CD4-positive, alpha-beta T cell treated with Interferon alpha-2 for 1 hour (primary cell): ENCODE measurements around the gene C6orf89.
A peak's percentile ranks its signal among the peaks of the same experiment; 100 is the strongest.

Experiments
- DNase-seq, 2 donors: peaks; one replicate each; pipeline ENCODE4 v3.0.0-alpha.2; 2020 to 2022

Gene C6orf89, protein sequence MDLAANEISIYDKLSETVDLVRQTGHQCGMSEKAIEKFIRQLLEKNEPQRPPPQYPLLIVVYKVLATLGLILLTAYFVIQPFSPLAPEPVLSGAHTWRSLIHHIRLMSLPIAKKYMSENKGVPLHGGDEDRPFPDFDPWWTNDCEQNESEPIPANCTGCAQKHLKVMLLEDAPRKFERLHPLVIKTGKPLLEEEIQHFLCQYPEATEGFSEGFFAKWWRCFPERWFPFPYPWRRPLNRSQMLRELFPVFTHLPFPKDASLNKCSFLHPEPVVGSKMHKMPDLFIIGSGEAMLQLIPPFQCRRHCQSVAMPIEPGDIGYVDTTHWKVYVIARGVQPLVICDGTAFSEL

DNA sequence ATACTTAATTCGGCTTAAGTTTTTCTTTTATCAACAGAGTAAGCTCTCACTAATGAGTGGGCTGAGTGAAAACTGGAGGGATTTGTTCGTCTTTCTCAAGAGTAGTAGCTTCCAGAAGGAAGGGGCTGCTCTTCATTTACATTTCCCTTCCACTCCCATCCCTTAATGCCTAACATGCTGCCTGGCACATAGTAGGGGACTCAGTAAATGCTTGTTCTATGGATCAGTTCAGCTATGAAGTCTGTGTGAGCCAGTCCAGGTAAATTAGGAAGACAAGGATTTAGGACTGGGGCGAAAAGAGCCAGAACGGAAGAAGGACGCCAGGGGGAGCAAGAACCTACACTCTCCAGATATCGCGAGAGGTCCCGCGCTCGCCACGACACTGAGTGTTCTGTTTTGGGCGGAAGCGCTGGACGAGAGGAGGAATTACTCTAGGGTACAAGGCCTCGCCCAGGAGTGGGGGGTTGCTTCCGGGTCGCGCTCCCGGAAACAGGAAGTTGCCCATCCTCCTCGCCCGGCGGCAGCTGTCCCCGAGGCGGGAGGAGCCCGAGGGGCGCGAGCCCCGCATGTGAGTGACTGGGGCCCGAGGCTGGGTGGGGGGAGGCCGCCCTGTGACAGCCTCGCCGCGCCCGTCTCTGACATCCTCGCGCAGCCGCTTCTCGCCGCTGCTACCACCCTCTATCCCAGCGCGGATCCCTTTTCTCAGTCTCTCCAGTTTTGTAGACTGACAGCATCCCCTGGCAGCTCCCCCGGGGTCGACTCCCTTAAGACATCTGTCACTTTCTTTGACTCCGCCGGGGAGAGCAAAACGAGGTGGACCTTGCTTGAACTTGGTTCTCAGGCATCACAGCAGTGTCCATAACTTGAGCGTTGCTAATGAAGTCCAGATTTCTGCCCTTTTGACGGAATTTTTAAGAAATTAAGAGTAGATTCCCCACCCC is at the start of gene C6orf89:
C6orf89 (plus strand) TSS at position 492 of the 941 bp plus-strand sequence. CDS start 13,493 bp downstream, outside the sequence.
- peak; percentile 97 to 98 for DNase-seq

DNA sequence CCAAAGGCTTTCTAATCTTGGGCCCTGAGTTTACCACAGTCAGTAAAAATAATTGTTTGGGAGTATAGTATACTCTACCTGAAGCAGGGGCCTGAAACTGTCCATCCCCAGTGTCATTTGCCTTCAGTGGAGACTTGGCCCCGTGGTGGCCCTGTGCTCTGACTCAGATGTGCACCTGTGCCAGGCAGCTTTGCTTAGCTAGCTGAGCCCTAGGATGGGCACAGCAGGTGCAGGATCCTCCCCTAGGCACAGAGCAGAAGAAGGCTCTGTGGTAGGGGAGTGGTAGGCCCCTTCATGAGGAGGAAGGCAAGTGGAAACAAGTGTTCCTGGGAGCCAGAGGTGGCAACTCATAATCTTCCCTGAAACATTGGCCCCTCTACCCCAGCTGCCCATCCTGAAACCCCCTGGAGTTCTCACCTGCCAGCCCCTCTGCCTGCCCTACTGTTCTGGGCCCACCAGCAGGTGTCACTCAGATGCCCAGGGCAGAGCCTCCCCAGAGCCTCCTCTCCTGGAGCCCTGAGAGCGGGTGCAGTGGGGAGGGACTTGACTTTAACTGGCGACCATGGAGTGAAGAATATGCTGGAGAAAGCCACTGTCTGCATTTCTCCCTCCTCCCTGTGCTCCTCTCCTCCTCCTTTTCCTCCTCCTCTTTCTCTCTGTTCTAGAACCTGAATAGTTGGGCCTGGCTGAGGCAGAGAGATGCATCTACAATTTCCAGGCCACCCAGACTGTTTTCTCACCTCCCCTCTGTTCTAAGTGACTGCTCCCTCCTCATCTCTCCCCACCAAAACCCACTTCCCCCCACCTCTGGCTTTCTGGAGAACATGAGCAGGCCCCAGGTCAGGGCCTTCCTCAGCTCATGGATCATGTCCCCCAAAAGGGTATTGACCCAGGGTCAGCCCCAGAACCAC is 49.4 kb upstream of the C6orf89 start:
- no peak for DNase-seq

DNA sequence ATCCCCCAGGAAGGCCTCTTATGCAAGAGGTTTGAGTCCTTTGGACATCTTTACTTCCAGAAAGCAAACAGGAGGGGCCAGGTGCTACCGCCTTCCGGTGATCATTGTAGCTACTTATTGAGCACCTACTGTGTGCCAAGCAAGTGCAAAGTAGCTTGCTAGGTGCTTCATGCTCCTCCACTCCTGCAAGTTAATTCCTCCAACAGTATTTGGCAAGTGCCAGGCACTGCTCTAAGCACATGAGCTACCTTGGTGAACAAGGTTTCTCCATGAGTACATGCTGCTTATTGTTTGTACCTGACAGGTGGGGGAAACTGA is 48.8 kb upstream of the C6orf89 start:
- no peak for DNase-seq

DNA sequence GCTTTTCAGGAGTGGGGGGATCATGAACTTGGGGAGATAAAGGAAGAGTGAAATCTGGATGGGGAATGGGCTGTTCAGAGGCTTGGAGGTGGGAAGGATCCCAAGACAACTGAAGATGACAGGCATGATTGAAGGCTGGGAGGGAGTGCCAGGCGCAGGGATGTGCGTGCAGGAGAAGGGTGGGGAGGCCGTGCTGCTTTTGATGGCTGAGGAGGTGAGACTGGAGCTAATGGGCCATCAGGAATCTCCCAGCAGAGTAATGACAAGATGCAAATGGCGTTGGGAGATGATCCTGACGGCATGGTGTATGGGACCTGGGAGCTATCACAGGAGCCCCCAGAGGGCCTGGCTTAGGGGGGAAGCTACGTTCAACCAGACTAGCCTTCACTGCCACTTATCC is 48.1 kb upstream of the C6orf89 start:
- no peak for DNase-seq

DNA sequence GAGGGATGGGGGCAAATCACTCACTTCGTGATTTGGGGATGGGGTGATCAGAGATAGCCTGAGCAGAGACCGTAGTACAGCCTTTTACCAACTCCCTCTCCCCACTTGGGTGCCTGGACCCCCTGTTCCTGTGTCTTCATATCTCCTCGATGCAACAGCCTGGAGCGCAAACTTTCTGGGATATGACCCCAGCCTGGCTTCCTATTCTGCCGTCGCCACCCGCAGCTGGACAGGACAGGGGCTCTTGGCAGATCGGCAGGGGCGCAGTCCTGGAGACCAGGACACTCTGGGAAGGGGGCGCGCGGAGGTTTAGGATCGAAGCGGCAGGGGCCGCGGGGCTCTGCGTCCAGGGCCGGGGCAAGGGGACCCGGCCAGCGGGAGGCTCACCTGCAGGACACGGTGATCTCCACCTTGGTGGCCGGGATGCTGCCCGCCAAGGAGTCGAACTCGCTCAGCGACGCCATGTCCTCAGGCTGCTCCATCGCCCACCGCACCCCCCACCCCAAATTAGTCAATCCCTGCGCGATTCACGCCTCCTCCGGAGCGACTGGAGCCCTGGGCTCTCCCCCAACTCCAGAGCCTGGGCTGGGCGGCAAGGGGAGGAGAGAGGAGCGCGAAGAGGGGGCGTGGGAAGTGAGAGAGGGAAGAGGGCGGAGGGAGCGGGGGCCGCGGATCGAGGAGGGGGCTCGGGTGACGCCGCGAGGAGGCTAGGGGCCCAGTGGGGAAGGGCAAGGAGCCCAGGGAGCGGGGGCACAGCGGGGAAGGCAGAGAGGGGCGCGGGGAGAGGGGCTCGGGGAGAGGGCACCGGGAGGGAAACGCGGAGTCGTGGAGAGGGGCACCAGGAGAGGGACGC is 46.6 kb upstream of the C6orf89 start, which contains the start of gene CPNE5:
CPNE5 (minus strand) TSS at position 549 of the 853 bp plus-strand sequence; CDS start at position 482, 67 bp downstream.
- DNase-seq, result no peak

DNA sequence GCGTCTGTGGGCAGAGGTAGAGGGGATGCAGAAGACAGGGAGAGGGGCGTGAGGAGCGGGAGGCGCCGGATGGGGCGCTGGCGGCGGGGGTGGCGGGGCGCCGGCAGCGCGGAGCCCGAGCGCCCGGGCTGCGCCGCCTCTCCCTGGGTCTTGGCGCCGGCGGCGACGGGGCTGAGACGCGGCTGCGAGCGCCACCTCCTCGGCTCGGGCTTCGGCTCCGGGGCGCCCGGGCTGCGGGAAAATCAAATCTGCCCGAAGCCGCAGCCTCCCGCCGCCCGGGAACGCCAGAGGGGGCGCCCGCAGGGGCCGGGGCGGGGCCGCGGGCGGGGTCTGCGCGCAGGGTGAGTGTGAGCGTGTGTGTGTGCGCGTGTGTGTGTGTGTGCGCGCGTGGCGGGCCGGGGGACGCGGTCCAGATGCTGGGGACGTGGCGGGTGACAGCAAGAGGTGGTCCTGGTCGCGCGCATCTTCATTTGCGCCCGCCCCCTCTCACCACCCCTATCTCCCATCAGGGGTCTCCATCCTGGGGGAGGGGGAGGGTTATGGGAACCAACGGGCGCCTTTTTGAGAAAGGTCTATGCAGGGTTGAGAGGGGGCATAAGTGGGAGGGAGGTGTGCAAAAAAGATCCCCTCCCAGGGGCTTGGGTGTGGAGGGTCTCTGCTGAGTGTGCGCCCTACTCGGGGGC is 45.9 kb upstream of the C6orf89 start:
- DNase-seq, result peak; percentile 25 to 57

DNA sequence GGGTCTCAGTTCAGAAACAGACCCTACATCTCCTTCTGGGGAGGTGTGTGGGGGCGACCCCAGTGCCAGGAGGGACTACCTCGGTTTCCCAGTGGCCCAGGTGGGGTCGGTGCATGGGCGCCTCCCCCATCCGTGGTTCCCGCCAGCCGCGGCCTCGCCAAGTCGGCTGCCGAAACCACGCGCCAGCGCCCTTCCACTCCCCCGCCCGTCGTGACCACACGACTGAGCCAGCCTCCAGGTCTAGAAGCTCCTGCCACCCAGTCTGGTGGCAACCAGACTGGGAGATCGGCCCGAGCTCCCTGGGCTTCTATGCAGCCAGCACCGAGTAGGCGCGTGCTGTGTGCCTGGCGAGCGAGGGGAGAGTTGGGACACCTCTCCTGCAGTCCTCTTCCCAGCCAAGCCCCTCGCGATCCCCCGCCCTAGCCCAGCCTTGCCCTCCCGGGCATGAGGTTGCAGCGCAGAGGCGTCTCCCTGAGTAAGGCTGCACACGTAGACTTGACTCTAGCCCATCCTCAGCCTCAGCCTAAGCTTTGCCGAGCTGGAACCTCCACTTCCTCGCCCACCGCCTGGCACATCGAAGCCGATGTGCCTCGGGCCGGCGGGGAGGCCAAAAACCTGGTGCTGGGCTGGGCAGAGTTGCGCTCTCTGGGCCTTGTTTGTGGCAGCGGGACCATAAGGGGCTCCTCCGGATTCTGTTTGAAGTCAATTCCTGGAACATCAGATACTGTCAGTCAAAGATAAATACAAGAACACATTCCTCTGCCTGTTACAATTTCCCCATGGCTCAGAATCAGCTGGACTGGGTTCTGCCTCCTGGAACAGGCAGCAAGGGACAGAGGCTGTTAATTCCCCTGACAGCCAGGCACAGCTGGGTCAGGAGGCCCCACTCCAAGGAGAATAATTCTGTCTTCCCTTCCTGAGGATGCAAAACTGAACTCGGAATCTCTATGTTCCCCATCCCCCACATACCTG is 45.0 kb upstream of the C6orf89 start:
- peak in 1 of 2 donors; percentile 39 for DNase-seq

DNA sequence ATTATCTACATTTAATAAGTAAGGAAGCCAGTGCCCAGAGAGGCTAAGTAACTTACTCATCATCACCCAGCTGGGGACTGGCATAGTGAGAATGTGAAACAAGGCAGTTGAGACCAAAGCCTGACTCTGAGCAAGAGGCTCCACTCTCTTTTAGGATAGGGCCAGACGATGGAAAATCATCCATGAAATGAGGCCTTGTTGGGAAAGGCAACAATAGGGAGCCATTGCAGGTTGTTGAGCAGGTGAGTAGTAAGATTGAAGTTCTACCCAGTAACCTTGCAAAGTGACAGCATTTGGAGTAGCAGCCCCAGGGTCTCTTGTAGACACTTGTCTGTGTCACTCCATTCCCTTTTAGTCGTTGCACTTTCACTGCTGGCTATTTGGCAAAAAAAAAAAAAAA is 44.0 kb upstream of the C6orf89 start:
- DNase-seq, result no peak

DNA sequence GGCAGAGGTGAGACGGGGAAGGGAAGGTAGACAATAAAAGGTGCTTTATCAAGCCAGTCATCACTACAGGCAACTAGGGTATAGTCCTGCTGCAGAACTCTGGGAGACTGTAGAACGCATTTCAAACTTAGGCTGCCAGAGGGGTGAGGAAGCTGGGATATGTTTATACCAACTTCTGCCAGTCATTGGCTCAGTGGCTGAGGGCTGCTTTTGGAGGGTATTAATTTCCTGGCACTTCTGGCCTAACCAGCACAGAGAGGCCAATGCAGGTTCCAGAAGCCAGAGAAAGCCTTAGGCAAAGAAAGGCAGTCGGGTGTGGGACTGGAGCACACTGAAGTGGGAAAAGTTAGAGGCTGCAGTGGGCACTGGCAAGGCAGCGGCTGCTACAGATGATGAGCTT is 42.6 kb upstream of the C6orf89 start:
- no peak for DNase-seq

DNA sequence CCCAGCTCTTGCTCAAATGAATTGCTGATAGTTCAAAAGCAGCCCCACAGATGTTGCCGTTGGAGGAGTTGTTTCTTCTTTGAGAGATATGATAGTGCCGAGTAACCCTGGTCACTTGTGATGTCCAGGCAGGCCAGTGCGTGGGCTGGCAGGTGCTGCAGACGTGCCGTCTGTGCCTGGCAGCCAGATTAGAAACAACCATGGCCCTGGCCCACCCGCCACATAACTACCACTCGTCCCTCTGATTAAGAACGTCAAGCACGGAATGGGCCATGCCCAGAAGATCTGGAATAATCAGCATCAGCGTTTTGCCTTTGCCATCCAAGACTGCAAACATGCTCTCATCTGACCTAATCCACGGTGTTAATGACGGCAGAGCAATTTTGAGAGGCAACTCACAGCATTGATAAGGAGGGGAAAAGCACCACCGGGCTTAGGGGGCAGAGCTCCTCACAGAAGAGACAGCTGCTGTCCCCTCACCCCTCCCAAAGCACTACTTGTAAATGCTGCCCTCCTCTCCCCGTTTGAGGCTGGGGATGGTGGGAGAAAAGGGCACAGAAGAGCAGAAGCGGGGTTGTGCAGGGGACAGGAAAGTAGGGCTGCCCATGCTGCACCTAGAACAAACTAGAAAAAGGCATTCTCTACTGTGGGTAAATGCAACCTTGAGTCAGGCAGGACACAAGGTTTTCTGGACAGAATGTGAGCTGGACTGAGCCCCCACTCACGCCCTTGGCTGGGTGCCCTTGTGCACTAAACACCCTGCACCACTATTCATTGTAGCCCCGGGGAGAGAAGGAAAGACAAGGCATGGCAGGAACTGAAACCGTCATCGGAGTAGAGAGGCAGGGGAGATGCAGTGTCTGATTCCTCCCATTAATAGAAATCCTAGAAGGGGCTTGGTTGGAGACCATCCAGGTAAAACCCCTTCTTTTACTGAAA is 41.3 kb upstream of the C6orf89 start:
- DNase-seq, result no peak

DNA sequence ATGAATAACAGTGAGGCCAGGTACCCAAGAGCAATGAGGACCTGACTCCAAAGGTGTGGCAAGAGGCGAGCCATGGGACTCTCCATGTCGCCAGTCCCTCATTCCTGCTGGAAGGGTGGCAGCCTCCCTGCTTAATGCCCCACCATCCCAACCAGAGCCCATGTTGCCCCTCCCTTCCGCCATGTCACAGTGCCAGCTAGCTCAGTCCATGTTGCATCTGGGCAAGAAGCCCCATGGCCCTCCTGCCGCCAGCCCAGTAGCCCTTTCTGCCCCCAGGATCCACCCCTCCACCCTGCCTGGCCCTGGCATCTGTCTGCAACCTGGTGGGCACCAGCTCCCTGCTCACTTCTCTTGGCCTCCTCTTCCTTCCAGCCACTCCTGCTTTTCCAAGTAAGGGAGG is 40.5 kb upstream of the C6orf89 start:
- no peak for DNase-seq

DNA sequence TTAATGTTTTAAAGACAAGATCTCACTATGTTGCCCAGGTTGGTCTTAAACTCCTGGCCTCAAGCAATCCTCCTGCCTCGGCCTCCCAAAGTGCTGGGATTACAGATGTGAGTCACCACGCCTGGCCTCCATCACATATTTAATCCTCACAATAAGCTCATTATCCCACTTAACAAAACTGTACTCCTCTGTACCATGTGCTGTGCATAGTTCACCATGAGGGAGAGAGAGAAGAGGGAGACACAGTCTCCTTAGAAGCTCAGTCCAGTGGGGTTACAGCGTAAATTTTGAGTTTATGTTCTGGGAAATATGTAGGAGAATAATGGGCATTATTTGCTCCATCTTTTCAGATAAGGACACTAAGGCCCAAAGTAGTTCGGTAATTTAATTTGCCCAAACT is 38.6 kb upstream of the C6orf89 start:
- no peak for DNase-seq

DNA sequence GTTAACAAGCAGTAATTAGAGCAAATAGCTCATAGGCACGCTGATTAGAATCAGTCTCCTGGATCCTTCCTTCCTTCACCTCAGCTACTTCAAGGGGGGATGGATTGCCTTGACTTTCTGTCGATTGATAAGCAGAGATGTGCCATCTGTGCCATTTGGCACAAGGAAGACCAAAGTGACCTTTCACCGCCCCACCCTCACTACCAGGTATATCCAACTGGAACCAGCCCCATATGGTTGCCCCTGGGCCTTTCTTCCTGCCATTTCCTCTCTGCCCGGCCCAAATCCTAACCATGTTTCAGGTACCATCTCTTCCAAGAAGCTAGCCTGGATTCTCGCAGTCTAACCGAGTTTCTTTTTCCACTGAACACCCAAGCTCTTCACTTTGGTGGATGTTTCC is 37.8 kb upstream of the C6orf89 start:
- no peak for DNase-seq

DNA sequence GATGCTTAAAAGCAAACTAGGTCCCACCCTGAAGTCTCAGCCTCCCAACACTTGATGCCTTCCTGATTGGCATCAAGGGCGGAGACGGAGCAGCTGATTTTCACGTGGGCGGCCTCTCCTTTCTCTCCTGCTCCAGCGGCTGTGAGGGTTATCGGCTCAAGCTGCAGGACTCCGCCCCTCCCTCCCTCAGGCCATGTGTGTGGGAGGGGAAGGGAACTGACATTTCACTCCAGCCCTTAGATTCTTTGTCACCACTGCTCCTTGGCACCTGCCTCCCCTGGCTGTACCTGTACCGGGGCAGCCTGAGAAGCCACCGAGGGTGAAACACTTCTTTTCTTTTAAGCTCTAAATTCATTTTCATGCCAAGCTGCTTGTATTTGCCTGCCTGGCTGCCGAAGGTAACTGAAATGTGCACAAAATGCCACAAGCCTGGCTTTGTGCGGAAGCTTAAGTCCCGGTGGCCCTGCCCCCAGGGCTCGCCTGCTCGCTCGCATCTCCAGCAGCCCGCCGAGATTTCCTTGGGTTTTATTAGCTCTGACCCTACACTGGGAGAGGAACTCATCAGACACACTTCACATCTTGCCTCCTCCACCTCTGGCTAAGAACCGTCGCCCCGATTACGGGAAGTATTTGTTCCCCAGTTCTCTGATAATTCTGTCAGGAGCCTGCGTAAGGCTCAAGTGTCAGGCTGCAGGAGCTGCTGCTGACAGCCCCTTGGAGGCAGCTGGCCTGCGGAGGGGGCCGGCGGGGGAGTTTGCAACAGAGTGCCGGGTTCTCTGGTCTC is 36.9 kb upstream of the C6orf89 start:
- DNase-seq, result no peak

DNA sequence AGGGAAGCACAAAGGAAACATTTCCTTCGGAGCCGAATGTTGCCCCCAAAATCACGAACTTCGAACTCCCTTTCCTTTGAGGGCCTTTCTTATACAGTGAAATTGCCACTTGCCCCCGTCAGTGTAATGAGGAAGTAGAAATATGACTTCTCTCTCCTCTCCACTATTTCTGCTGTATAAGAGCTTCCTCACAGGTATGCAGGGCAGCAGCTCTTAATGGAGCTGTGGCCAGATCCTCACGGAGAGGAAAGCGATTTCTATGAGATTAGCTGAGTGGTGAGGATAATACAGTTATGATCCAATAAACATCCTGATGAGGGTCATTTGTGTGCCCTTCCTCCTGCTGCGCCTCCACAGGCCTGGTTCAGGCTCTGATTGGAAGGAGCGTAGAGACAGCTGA is 35.7 kb upstream of the C6orf89 start:
- no peak for DNase-seq

DNA sequence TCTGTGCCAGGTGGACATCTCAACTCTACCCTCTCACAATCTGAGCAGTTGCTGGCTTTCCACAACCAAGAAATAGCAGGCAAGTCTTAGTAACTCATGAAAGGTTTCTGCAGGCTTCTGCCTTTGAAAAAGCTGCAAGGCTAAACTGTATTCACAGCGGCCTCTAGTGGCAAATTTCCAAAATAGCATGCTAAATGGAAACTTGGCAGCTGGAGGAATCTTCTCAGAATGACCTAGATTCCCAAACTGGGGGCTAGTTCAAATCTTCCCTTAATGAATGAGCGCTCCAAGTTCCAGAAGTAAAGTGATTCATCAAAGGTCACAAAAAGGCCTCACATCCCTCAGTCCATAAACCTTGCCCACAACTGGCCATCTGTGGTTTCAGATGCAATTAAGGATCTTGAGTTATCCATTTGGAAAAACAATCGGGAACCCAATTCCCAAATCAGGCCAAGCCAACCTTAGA is 34.6 kb upstream of the C6orf89 start:
- DNase-seq, result peak; percentile 26 to 61

DNA sequence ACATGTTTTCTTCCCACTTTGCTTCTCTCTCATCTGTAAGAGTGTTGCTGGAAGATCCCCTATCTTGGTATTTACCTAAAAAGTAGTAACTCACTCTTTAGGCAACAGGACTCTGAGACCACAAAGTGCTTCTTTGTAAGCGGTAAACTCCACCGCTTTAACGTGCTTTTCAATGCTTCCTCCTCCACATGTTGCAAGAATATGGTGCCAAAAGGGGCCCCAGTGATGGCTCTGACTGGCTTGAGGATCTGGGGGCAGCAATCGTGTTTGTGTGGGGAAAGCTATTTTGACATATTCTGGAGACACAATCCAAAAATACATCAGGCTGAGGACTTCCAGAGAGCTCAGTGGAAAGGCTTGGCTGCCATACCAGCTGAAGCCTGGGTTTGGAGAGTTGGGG is 34.1 kb upstream of the C6orf89 start:
- no peak for DNase-seq
